ENCODE results near the gene ERAP2. TPM values are rescaled to one million over a fixed set of nuclear protein-coding genes. Genes with fewer than 3 reads are reported as not detected.

ERAP2 gene
- total RNA-seq, 2 experiments from 2014 or later: 122 to 138 TPM

DNA sequence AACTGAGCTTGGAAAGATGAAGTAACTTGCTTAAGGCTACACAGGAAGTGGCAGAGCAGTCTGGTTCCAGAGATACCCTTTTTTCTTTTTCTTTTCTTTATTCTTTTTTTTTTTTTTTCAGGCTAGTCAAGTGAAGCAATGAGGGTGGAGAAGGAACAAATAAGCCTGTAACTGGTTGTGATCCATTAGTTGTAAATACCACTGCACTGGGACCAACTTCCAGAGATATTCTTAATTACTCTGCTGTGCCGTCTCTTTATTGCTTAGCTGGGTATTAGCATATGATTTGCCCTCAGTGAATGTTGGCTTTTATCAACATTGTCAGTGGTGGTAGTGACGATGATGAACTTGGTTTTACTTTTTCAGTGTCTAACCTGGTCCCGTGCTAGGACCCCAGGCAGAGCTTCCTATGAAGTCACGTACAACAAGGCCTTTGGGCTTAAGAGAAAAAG is 86.3 kb downstream of the ERAP2 start:
- no peak for DNase-seq
- peaks cover 59% of the 10 kb centered on the region for H3K36me3 Mint-ChIP-seq (ENCODE audit: low read depth)
- H3K27ac Mint-ChIP-seq: peak overlapping the region; percentile 91
- peak overlapping the region; percentile 71 for H3K4me3 Mint-ChIP-seq
- H3K4me1 Mint-ChIP-seq: peaks cover 71% of the 10 kb centered on the region
- H3K27me3 Mint-ChIP-seq: no peaks in the 10 kb centered on the region
- no peaks in the 10 kb centered on the region for H3K9me3 Mint-ChIP-seq
- ChIA-PET CTCF (interaction anchor here (0.6 to 1.5 kb wide), 6 partner anchors 17 to 154 kb away, joined by 3 to 5 read pairs (median 3); partner anchors contain the start of gene LNPEP), POLR2A (no interaction called here)

DNA sequence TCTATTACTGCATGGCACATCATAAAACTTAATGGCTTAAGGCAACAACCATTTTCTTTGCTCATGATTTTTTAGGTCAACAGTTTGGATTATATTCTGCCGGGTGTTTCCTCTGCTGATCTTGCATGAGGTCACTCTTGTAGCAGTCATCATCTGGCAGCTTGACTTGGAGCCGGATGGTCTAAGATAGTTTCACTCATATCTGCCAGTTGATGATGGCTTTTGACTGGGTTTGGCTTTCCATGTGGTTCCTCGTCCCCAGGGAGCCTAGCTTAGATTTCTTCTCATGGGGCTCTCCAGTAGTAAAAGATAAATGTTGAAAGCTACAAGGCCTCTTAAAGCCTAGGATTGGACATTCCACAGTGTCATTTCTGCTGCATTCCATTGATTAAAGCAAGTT is 87.0 kb downstream of the ERAP2 start:
- no peaks in the 10 kb centered on the region for H3K27me3 Mint-ChIP-seq
- H3K27ac Mint-ChIP-seq: peak overlapping the region; percentile 91
- ChIA-PET POLR2A (no interaction called here), CTCF (interaction anchor here (0.7 to 1.5 kb wide), 6 partner anchors 17 to 155 kb away, joined by 3 to 5 read pairs (median 3); partner anchors contain the start of gene LNPEP)
- H3K9me3 Mint-ChIP-seq: no peaks in the 10 kb centered on the region
- DNase-seq: peak; percentile 29
- H3K4me1 Mint-ChIP-seq: peaks cover 69% of the 10 kb centered on the region
- peaks cover 57% of the 10 kb centered on the region for H3K36me3 Mint-ChIP-seq (ENCODE audit: low read depth)
- H3K4me3 Mint-ChIP-seq: peak overlapping the region; percentile 71

- Mint-ChIP-seq H3K4me1 (peaks cover 73% of the 10 kb centered on the region), H3K9me3 (no peaks in the 10 kb centered on the region), H3K36me3 (ENCODE audit: low read depth) (peaks cover 57% of the 10 kb centered on the region), H3K4me3 (no peak overlapping the region), H3K27me3 (no peaks in the 10 kb centered on the region), H3K27ac (no peak overlapping the region)
- ChIA-PET CTCF (interaction anchor here (0.6 to 1.2 kb wide), 4 partner anchors 9 to 41 kb away, joined by 3 to 4 read pairs (median 3); partner anchors contain the start of gene LNPEP), POLR2A (interaction anchor here (0.6 kb wide), 1 partner anchor 82 kb away, joined by 3 read pairs; no protein-coding TSS in a partner anchor)
- DNase-seq: no peak
Observed at GRCh38 chr5:96966801-96967200, 90.5 kb downstream of the ERAP2 start.

DNA sequence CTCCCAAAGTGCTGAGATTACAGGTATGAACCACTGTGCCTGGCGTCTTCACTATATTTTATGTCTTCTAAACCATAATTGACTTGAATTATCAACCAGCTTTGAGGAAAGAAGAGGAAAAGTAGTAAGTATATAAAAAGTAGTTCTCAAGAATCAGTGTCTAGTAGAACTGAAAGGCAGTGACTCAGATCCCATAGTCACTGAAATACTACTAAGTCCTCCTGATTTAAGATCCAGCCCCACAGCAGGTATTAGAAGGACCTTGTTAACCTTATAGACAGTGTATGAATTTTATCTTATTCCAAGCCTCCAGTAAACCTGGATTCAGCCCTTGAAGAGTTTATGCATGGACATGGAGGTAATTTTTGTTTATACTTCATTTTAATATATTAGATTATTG is 91.1 kb downstream of the ERAP2 start:
- no peak for DNase-seq
- Mint-ChIP-seq H3K27me3 (no peaks in the 10 kb centered on the region), H3K9me3 (no peaks in the 10 kb centered on the region), H3K36me3 (ENCODE audit: low read depth) (peaks cover 58% of the 10 kb centered on the region), H3K4me3 (no peak overlapping the region), H3K27ac (no peak overlapping the region), H3K4me1 (peaks cover 73% of the 10 kb centered on the region)
- ChIA-PET CTCF (interaction anchor here (0.6 kb wide), 1 partner anchor 41 kb away, joined by 3 read pairs; no protein-coding TSS in a partner anchor), POLR2A (interaction anchor here (0.6 kb wide), 1 partner anchor 82 kb away, joined by 3 read pairs; no protein-coding TSS in a partner anchor)

GRCh38 chr5:96968074-96968473 is 91.8 kb downstream of the ERAP2 start:
- Mint-ChIP-seq H3K4me3 (no peak overlapping the region), H3K36me3 (ENCODE audit: low read depth) (peaks cover 57% of the 10 kb centered on the region), H3K27me3 (no peaks in the 10 kb centered on the region), H3K9me3 (no peaks in the 10 kb centered on the region), H3K27ac (no peak overlapping the region), H3K4me1 (peaks cover 73% of the 10 kb centered on the region)
- no peak for DNase-seq
- POLR2A ChIA-PET: no interaction called here
- CTCF ChIA-PET: no interaction called here

GRCh38 chr5:96968614-96969013 is 92.3 kb downstream of the ERAP2 start:
- H3K4me1 Mint-ChIP-seq: peaks cover 70% of the 10 kb centered on the region
- peaks cover 52% of the 10 kb centered on the region for H3K36me3 Mint-ChIP-seq (ENCODE audit: low read depth)
- H3K27ac Mint-ChIP-seq: no peak overlapping the region
- no peak overlapping the region for H3K4me3 Mint-ChIP-seq
- no peaks in the 10 kb centered on the region for H3K27me3 Mint-ChIP-seq
- ChIA-PET POLR2A (no interaction called here), CTCF (interaction anchor here (0.9 kb wide), 1 partner anchor 48 kb away, joined by 3 read pairs; no protein-coding TSS in a partner anchor)
- no peaks in the 10 kb centered on the region for H3K9me3 Mint-ChIP-seq
- no peak for DNase-seq

Other genes with a start within 250 kb of the ERAP2 start
- 100 to 1,000 TPM; 178 to 218 TPM for gene CAST, start 214.1 kb upstream of the ERAP2 start, total RNA-seq
- 100 to 1,000 TPM; 117 to 161 TPM for gene ERAP1, start 68.6 kb upstream of the ERAP2 start, total RNA-seq
- 10 to 100 TPM; 91.4 to 97.2 TPM for gene LNPEP, start 59.6 kb downstream of the ERAP2 start, total RNA-seq